A673 (cell line): ENCODE results near the gene AHRR.

Experiments used
- CTCF ChIP-seq: fragments of 300-800, 200-600 bp; sonication (generic); conservative IDR thresholded peaks from 2 replicates; pipeline ENCODE4 v1.5.1; 2017; ENCODE audit warnings: low read depth, mild to moderate bottlenecking, antibody characterized with exemption, low read length, moderate library complexity, mixed read lengths
- EZH2 ChIP-seq: fragments of 200-600 bp; sonication (generic); IDR thresholded peaks from 2 replicates; pipeline ENCODE4 v1.6.1; 2017; ENCODE audit warnings: borderline replicate concordance, low read depth, mild to moderate bottlenecking, mixed read lengths, antibody characterized with exemption, low read length; ENCODE audit not compliant: poor library complexity, severe bottlenecking

- TF ChIP-seq CTCF, result no peak
- no peak for TF ChIP-seq EZH2
Measured at GRCh38 chr5:348726-349125, 27.2 kb downstream of the AHRR start.
